Nephron (organoid): ENCODE measurements around the gene CHSY3.

Source experiments
- H3K27ac Mint-ChIP-seq, 3 experiments: 2 replicates each; pipeline ENCODE4 v1.8.0; 2020; ENCODE audit warnings: mixed read lengths in 3 of 3, mild to moderate bottlenecking in 2 of 3, moderate library complexity in 1 of 3
- H3K27me3 Mint-ChIP-seq: 2 replicates; pipeline ENCODE4 v1.8.0; 2021; ENCODE audit warnings: low read depth, mild to moderate bottlenecking, moderate library complexity, mixed read lengths
- H3K36me3 Mint-ChIP-seq: 2 replicates; pipeline ENCODE4 v1.8.0; 2020; ENCODE audit warnings: low read depth, mixed read lengths
- H3K4me1 Mint-ChIP-seq: 2 replicates; pipeline ENCODE4 v1.8.0; 2020; ENCODE audit warnings: mixed read lengths
- H3K4me3 Mint-ChIP-seq, 3 experiments: 2 replicates each; pipeline ENCODE4 v1.8.0; 2020; ENCODE audit warnings: mild to moderate bottlenecking in 3 of 3, mixed read lengths in 3 of 3, moderate library complexity in 2 of 3
- H3K9me3 Mint-ChIP-seq: 2 replicates; pipeline ENCODE4 v1.8.0; 2020; ENCODE audit warnings: mixed read lengths
- TF ChIP-seq, protein P1 (sequence below), 3 experiments: fragments of 200-600 bp; sonication (generic); IDR thresholded peaks; one replicate each; pipeline ENCODE4 v1.5.0; 2021; ENCODE audit warnings: antibody characterized with exemption in 3 of 3; ENCODE audit not compliant: unreplicated experiment in 3 of 3

Gene CHSY3

DNA sequence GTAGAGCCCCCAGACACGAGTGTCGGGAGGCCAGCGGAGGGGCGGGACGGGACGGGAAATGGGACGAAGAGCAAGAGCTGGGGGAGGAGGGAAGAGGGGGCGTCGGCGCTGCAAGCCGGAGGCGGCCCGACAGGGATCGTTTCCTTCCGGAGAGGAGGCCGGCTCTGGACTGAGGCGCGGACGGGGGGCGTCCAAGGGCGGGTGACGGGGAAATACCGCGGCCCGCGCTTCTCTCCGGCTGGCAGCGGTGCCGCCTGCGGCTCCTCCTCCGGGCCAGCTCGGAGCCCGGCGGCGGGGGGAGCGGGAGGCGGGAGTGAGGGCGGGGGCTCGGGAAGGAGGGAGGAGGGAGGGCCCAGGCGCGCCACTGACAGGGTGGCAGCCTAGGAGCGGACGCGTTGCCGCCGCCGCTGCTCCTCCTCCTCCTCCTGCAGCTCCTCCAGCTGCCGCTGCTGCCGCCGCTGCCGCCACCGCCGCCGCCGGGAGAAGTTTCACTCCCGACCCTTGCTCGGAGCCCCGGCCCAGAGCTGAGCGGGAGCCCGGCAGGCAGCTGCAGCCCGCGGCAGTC, at the start of gene CHSY3:
Gene CHSY3, plus strand, starts transcription at position 364 of the 565 bp plus-strand sequence.
- TF ChIP-seq, protein P1, sequence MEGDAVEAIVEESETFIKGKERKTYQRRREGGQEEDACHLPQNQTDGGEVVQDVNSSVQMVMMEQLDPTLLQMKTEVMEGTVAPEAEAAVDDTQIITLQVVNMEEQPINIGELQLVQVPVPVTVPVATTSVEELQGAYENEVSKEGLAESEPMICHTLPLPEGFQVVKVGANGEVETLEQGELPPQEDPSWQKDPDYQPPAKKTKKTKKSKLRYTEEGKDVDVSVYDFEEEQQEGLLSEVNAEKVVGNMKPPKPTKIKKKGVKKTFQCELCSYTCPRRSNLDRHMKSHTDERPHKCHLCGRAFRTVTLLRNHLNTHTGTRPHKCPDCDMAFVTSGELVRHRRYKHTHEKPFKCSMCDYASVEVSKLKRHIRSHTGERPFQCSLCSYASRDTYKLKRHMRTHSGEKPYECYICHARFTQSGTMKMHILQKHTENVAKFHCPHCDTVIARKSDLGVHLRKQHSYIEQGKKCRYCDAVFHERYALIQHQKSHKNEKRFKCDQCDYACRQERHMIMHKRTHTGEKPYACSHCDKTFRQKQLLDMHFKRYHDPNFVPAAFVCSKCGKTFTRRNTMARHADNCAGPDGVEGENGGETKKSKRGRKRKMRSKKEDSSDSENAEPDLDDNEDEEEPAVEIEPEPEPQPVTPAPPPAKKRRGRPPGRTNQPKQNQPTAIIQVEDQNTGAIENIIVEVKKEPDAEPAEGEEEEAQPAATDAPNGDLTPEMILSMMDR (IDR thresholded peaks at IDR 0.05; ENCODE audit: unreplicated experiment in 3 of 3), result no peak
- peaks cover 14% of the 10 kb centered on the region for H3K4me1 Mint-ChIP-seq
- no peaks in the 10 kb centered on the region for H3K36me3 Mint-ChIP-seq
- peak within 1 kb of the TSS; percentile 92 to 95 (median 95) for H3K4me3 Mint-ChIP-seq
- H3K9me3 Mint-ChIP-seq, result no peaks in the 10 kb centered on the region
- peaks cover 29% of the 10 kb centered on the region for H3K27me3 Mint-ChIP-seq
- peak within 1 kb of the TSS; percentile 10 to 73 (median 27) for H3K27ac Mint-ChIP-seq

DNA sequence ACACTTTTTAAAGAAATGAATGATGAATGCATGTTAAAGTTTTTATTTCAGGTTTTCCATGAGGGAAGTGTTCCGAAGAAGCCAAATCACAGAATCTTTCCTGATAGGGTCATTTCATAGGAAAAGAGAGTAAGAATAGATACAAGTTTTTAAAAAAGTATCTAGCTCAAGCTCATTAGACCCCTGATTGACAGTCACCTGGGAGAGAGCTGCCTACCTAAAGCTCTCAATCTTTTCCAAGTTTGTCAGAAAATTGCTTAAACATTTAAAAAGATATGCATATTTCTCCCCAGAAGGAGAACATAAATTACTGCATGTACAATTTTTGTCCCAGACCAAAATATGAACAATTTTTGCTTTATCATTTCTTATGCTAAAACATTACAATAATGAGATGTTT, 47.9 kb upstream of the CHSY3 start:
- Mint-ChIP-seq H3K27me3 (no peaks in the 10 kb centered on the region), H3K4me1 (peaks cover 8% of the 10 kb centered on the region), H3K4me3 (no peak overlapping the region), H3K36me3 (no peaks in the 10 kb centered on the region), H3K9me3 (no peaks in the 10 kb centered on the region), H3K27ac (no peak overlapping the region)
- TF ChIP-seq, protein P1 (IDR thresholded peaks at IDR 0.05; ENCODE audit: unreplicated experiment in 3 of 3), result no peak

DNA sequence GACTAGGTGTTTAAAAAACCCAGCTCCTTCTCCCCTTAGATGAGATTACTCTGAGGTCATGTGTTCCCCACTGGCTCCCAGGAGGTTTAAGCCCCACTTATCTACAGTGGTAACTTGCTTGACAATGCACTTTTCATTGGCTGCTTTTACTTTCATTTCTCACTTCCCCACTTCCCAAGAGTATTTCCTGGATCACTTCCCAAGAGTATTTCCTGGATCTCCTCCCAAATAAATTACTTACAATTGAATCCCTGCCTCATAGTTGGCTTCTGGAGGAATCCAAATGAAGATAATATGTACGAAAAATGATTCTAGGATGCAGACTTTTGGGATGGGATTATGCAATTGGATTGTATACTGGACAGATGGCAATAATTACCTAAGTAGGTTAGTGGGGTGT, 47.1 kb upstream of the CHSY3 start:
- TF ChIP-seq, protein P1 (IDR thresholded peaks at IDR 0.05; ENCODE audit: unreplicated experiment in 3 of 3), result no peak
- Mint-ChIP-seq H3K36me3 (no peaks in the 10 kb centered on the region), H3K4me1 (peaks cover 8% of the 10 kb centered on the region), H3K9me3 (no peaks in the 10 kb centered on the region), H3K27me3 (no peaks in the 10 kb centered on the region), H3K4me3 (no peak overlapping the region), H3K27ac (peak overlapping the region in 2 of 3 experiments; percentile 2 to 11)

DNA sequence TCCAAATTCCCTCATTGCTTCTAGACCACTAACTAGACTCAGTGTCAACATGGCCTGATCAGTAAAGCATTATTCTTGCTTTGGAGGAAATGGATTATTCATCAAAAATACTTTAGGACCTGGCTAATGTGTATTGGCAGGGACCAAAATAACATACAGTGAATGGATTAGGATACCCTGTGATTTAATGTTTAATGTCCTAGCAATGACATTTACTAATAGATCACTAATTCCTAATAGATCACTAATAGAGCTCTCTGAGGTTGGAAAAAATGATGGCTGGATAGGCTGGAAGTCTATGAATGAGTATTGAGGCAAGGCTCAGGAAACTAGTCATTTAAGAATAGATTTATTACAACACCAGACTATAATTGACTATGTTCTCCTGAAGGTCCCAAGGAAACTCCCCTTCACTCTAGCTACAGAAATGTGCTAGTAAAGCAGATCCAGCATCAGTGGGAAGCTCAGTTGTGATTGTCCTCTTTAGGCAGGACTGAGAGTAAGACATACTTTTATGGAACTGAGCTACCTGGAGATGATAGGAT, 46.1 kb upstream of the CHSY3 start:
- no peak overlapping the region for H3K4me3 Mint-ChIP-seq

DNA sequence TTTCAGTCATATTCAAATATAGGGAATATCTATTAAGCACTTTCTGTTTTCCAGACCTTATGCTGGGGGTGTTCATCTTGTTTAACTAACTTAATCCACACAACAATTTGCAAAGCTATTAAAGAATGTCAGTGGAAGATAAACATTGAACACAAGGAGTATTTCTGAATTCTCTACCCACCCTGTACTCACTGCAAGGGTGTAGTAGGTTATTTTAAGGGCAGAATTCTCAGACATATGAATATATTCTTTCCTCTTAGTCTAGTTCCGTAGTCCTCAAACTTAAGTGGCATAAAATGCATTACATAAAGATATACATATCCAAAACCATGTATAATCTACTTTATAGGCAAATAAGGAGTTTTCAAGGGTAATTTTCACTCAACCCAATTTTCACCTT, 19.9 kb upstream of the CHSY3 start:
- Mint-ChIP-seq H3K9me3 (no peaks in the 10 kb centered on the region), H3K4me1 (no peaks in the 10 kb centered on the region), H3K36me3 (no peaks in the 10 kb centered on the region), H3K27ac (no peak overlapping the region), H3K27me3 (peaks cover 3% of the 10 kb centered on the region), H3K4me3 (no peak overlapping the region)
- TF ChIP-seq, protein P1 (IDR thresholded peaks at IDR 0.05; ENCODE audit: unreplicated experiment in 3 of 3), result no peak

More for the DNA sequence above, 46.1 kb upstream of the CHSY3 start:
- no peak overlapping the region for H3K27ac Mint-ChIP-seq
- H3K36me3 Mint-ChIP-seq, result no peaks in the 10 kb centered on the region
- peaks cover 8% of the 10 kb centered on the region for H3K4me1 Mint-ChIP-seq
- TF ChIP-seq, protein P1 (IDR thresholded peaks at IDR 0.05; ENCODE audit: unreplicated experiment in 3 of 3), result no peak
- no peaks in the 10 kb centered on the region for H3K9me3 Mint-ChIP-seq
- no peaks in the 10 kb centered on the region for H3K27me3 Mint-ChIP-seq

DNA sequence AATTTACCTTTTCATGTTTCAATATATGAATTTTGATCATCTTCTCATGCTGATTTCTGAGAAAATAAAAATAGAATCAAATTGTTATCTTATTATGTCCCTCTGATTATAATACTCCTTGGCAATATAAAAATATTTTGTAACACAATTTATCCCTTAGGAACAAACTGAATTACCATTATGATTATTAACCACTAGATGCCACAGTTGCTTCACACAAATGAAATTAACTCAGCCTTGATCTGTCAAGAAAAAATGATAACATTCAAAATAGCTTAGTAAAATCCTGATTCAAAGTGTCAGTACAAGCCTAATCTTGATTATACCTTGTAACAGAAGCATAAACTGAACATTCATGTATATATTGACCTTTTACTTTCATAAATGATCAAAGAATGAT, 4.8 kb upstream of the CHSY3 start:
- H3K9me3 Mint-ChIP-seq, result no peaks in the 10 kb centered on the region
- no peak overlapping the region for H3K27ac Mint-ChIP-seq
- H3K4me1 Mint-ChIP-seq, result no peaks in the 10 kb centered on the region
- H3K4me3 Mint-ChIP-seq, result no peak overlapping the region
- TF ChIP-seq, protein P1 (IDR thresholded peaks at IDR 0.05; ENCODE audit: unreplicated experiment in 3 of 3), result peak; percentile 29 to 57 (median 40)
- no peaks in the 10 kb centered on the region for H3K36me3 Mint-ChIP-seq
- peaks cover 6% of the 10 kb centered on the region for H3K27me3 Mint-ChIP-seq
